ENCODE results near the gene DPP10. TPM values are rescaled to one million over a fixed set of nuclear protein-coding genes. Genes with fewer than 3 reads are reported as not detected.

The DPP10 gene
- total and polyA plus RNA-seq, 2 of the 13 experiments (the other 11 are each of a cell fraction or from before 2014, with no cell fraction given) = 0.95 to 1.7 TPM

GRCh38 chr2:114457956-114458355 lies 15.5 kb downstream of the DPP10 start (continued):
- no peak for TF ChIP-seq ZNF407 (CRISPR knock-in tag; IDR thresholded peaks at IDR 0.05; ENCODE audit: not compliant biosample characterization)
- TF ChIP-seq CREBL2 (CRISPR knock-in tag; IDR thresholded peaks at IDR 0.05; ENCODE audit: borderline replicate concordance) = no peak
- TF ChIP-seq ZSCAN29 (CRISPR knock-in tag; conservative IDR thresholded peaks at IDR 0.05) = no peak
- no peak for TF ChIP-seq RBAK (CRISPR knock-in tag; IDR thresholded peaks at IDR 0.05)
- TF ChIP-seq SOX13 (IDR thresholded peaks at IDR 0.05) = no peak
- TF ChIP-seq SOX13 (CRISPR knock-in tag; conservative IDR thresholded peaks at IDR 0.05 in 1 of 2, IDR thresholded peaks at IDR 0.05 in 1 of 2) = no peak

All from HepG2 (cell line).